Measurements from ENCODE around the gene GUCA2B.

Gene GUCA2B

DNA sequence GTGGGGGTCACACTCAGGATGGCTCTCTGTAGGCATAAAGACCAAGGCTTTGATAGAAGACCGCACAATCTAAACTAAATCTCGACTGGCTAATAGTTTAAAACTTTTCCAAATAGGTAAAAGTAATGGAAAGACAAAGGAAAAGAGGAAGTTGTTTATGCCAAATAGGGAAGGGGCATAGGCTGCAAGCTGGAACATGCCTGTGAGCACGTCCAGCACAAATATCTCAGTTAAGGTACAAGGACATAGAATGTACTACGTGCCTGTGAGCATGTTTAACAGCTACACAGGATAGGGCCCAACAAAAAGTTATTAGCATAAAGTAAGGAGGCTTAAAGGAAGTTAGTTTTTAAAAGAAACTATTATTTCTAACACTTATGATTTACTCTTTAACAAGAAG, 38.9 kb downstream of the GUCA2B start:
- no peak for DNase-seq

DNA sequence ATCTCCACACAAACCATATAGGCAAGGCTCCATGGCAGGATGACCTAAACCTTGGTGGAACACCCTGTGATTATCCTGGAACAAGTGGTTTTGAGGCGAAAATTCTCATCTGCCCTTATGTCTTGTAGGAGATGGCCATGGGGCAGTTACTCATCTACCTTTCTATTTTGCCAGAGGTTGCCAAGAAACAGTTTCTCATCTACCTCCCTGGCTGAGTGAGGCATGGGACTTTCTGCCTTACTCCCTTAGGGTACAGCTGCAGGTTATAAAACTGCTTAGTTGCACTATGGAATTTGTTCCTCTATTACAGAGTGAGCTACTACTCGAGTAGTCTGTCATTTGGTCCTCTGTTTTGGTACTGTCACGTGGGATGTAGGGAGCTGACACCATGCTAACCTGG, 42.6 kb downstream of the GUCA2B start:
- no peak for DNase-seq

DNA sequence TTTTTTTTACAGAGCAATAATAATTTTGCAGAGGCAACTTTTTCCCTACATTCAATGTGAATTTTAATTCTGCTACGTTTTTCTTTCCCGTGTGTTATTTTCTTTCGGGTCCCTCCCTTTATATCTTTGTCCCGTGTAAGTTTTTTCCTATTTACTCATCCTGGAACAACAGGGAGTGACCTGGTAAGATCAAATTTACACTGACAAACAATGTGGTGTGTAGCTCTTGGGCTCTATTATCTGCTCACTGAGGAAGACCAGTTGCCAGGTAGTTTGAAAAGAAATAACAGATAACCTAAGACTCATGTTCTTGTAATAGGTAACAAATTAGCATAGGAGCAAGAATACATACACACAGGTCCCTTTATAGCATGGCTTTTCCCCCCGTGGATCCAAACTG, 45.0 kb downstream of the GUCA2B start:
- no peak for DNase-seq

DNA sequence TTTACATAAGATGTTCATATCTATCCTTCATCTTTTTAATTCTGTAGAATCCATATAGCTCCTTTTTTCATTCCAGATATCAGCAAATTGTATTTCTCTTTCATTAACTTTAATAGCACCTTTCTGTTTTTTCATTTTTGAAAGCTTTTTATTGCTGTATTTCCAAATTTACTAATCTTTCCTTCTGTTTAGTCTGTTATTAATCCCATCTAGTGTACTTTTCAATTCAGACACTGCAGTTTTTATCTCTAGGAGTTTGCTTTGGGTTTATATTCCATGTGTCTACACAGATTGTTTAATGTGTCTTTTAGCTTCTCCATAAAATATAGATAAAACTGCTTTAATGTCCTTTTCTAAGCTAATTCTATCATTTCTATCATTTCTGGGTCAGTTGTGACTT, 48.8 kb downstream of the GUCA2B start:
- no peak for DNase-seq
